ENCODE measurements around the gene OR2F1.
A peak's percentile ranks its signal among the peaks of the same experiment; 100 is the strongest.

OR2F1 gene

GRCh38 chr7:143954544-143954943 is at the start of gene OR2F1:
OR2F1 (plus strand) TSS chr7:143954844; CDS start chr7:143959971, 5,127 bp downstream.
- no peak for DNase-seq (ENCODE audit: extremely low read depth in 1 of 2, low read depth in 1 of 2)

DNA sequence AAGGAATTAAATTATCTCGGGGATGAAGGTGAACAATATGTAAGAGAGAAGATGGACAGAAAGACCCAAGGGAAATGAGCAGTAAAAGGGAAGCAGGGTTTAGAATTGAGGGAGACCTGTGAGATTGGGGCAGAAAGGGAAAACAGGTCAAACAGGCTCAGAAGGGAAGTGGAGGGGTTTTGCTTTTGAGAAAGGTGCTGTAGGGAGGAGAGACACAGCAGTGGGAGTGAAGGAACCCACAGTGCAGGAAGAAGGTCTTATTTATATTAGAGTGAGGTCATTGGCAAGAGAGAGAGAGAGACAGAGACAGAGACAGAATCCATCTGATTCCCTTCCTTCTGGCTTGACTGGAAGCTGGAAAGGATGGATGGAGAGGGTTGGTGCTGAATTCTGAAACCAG is 49.1 kb upstream of the OR2F1 start:
- no peak for DNase-seq (ENCODE audit: extremely low read depth in 1 of 2, low read depth in 1 of 2)

DNA sequence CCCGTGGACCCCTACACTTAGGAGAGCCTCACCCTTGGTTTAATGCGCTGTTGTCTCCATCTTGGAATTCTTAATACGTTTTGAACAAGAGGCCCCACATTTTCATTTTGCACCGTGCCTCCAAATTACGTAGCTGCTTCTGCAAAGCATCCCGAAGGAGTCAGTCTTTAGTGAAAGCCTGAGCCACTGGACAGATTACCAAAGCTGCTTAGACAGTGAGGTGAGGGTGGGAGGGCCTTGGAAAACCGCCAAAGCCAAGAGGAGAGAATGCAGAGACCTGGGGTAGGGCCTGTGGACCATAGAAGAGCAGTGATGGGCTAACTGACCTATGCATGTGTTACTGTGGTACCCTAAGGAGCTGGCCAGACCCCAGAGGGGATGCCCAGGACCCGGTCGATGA is 48.5 kb upstream of the OR2F1 start:
- DNase-seq (ENCODE audit: extremely low read depth in 1 of 2, low read depth in 1 of 2): no peak

GRCh38 chr7:143906895-143907294 is 47.7 kb upstream of the OR2F1 start:
- DNase-seq (ENCODE audit: extremely low read depth in 1 of 2, low read depth in 1 of 2): no peak

DNA sequence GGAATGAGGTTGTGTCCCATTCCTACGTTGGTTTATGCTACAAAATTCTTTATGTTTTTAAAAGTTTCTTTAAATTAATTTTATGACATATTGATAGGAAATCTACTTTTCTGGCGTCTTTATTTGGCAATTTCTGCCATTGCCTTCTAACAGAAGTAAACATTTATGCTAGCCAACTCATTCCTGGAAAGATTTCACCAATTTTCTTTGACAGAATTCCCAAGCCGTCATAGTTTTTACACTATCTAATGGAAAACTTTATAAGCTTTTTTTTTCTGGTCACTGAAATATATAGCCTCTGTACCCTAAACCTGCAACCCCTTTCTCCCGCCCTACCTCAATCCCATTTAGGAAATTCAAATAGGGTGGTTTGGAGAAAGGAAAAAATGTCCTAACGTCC is 46.5 kb upstream of the OR2F1 start:
- no peak for DNase-seq (ENCODE audit: extremely low read depth in 1 of 2, low read depth in 1 of 2)

DNA sequence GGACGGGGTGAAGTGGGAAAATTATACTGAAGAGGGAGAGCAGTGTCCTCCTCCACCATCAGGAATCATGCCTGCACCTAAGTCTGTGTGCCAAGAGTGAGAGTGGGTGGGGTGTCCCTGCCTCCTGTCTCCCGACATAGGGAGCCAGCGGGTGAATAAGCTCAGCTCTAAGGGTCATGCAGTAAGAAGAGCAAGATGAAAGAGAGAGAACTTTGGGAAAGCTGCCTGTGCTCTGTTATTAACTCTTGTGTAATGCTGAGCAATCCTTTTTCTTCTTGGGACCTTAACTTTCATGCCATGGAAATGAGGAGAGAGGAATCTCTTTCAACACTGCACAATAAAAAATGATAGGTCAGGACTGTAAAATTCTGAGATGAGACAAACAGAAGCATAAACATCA is 44.8 kb upstream of the OR2F1 start:
- no peak for DNase-seq (ENCODE audit: extremely low read depth in 1 of 2, low read depth in 1 of 2)

DNA sequence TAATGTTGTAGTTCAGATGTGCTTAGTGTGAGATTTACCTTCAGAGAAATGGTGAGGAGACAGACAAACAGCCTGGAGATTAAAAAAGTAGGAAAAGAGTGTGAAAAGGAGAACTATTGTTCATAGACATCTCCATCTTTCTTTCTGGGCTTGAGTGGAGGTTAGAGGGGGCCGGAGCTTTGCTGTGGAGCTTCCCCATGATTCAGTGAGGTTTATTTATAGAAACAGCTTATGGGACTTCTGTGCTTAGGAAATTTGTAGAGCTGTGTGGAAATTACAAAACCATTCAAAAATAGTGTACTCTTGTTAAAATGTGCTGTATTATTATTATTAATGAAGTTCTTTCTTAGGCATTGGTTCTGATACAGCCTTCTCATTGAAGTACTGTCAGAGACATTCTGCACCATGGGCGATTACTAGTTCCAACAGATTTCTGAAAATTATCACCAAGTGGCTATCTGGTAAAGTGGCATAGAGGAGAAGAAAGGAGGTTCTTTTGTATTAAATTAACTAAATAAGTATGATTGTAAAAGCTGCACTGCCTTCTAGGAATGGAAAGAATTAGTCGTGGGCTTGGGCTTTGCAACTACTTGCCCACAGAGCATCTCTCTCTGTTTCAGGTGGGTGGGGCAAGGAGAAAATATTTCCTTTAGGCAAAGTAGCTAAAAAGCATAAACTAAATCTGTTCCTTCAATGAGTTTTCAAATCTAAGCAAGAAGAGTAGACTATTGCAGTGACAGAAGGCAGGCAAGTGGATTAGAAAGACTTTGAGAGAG is 44.0 kb upstream of the OR2F1 start:
- no peak for DNase-seq (ENCODE audit: extremely low read depth in 1 of 2, low read depth in 1 of 2)

GRCh38 chr7:143913945-143914615 is 40.6 kb upstream of the OR2F1 start:
- DNase-seq (ENCODE audit: extremely low read depth in 1 of 2, low read depth in 1 of 2): no peak

GRCh38 chr7:143914938-143915652 is 39.5 kb upstream of the OR2F1 start:
- DNase-seq (ENCODE audit: extremely low read depth in 1 of 2, low read depth in 1 of 2): no peak

DNA sequence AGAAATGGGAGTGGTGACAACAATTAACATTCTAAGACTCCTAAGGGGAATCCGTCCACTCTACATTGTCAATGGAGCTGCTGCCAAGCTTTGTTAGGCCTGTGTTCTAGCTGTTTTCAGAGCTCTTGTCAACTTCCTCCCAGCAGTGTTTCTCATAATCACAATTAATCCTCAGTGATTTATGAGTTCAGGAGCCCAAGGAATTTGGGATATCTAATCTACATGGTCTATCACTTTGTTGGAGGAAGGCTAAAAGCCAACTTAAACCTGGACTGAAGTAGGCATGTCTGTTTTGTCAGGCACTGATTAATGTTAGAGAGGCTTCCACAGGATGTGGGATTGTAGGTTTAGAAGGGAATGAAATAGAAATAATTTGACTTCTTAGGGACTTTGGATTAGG is 29.8 kb upstream of the OR2F1 start:
- DNase-seq (ENCODE audit: extremely low read depth in 1 of 2, low read depth in 1 of 2): no peak

DNA sequence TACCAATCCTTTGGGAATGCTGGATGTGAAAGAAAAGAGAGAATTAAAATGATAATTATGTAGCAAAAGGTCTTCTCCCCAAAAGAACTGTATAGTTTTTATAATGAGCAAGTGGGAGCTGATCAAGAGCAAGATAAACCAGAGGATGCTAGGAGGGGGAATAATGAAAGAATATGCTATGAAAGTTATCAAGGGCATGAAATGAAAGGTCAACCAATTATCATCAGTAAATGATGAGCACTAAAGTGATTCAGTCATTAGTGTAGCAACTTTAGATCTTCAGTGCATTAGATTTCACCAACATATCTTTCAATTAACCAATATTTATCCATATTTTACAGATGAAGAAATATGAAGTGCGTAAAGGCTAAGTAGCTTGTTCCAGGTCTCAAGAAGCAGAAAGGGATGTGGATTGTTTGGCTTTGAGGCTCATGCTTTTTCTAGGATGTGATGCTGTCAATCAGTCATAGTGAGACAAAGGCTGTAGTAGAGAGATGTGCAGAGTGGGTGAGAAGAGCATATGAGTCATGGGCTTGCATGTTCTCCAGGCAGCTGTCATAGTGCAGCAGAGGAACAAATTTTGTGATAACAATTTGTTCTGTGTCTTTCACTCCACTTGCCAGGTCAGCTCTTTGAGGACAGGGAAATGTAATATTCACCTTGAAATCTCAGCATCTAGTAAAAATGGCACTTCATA is 25.3 kb upstream of the OR2F1 start:
- DNase-seq (ENCODE audit: extremely low read depth in 1 of 2, low read depth in 1 of 2): peak in 1 of 2 donors; percentile 8

DNA sequence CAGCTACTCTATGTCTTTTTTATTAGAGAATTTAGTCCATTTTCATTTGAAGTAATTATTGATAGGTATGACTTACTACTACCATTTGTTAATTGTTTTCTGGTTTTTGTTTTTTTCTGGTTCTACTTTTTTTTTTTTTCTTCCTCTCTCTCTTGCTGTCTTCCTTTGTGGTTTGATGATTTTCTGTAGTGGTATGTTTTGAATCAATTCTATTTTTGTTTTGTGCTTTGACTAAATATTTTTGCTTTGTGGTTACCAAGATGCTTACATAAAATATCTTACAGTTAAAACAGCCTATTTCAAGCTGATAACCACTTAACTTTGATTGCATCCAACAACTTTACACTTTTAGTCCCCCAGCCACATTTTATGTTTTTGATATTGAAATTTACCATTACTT is 22.9 kb upstream of the OR2F1 start:
- no peak for DNase-seq (ENCODE audit: extremely low read depth in 1 of 2, low read depth in 1 of 2)

DNA sequence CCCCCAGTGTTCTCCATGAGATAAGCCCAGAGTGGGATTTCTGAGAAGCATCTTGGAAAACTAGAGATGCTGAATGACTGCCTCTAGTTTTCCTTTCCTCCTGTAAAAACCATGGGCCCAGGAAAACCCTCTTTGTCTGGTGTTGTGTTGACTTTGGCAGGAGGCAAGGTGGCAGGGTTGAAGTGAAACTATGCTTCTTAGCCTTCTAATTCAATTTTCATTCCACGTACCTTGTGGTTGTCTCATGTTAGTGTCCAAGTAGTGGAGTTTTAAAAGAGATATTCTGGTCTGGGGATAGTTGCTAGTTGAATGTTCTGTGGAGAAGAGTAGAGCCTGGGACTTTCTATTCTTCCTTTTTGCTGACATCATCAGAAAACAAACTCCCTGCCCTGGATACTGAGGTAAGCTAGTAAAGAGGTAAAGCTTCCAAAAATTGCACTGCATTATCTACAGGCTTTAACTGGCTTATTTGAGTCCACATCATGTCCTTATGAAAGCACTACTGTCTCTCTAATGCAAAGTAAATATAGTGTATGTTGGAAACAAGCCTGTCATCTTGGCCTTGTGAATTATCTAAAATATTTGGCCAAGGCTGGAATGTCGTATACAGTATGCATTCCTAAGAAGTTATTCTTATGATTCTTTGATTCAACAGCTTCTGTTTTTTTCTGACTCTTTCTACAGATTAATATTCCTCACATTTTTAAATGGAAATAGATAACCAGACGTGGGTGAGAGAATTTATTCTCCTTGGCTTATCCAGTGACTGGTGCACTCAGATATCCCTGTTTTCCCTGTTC is 19.9 kb upstream of the OR2F1 start, which contains the start of gene OR2F2:
TSS of gene OR2F2 (plus strand) at position 708 of the 800 bp plus-strand sequence. CDS start at position 708, 0 bp downstream.
- no peak for DNase-seq (ENCODE audit: extremely low read depth in 1 of 2, low read depth in 1 of 2)

DNA sequence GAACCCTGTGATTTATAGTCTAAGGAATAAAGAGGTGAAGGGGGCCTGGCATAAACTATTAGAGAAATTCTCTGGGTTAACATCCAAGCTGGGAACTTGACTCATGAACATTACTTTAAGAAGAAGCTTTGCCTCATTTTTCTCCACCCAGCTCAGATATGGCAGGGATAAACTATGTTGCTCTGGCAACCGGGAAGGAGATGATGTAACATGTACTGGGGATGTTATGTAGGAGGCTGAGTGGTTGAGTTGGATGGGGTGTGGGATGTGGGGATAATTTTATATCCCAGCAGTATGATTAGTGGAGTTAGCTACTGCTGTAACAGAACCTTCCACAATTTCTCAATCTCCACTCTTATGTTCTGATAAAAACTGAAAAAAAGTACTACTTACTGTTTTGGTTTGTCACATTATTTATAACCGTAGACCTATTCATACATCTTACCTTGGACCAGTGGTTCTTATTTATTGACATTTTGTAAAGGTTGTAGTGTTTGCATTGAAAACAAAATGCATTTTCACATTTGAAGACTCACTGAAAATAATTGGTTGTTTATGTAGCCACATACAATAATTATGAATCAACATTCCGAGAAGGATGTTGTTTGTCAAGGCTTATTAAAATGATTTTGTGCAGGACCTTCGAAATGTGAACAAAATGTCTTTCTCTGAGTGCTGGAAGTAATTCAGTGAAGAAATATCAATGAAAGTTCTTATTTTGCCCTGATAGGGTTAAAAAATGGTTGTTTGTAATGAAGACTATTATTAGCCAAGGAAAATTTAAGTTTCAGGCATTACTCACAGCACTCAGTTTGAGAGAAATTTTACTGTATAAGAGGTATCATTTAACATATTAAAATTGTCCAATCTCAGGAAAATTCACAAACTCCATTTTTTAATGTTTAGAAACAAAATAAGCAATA is 18.3 kb upstream of the OR2F1 start:
- no peak for DNase-seq (ENCODE audit: extremely low read depth in 1 of 2, low read depth in 1 of 2)

- no peak for DNase-seq (ENCODE audit: extremely low read depth in 1 of 2, low read depth in 1 of 2)
Measured at GRCh38 chr7:143938379-143939243, 16.0 kb upstream of the OR2F1 start.

DNA sequence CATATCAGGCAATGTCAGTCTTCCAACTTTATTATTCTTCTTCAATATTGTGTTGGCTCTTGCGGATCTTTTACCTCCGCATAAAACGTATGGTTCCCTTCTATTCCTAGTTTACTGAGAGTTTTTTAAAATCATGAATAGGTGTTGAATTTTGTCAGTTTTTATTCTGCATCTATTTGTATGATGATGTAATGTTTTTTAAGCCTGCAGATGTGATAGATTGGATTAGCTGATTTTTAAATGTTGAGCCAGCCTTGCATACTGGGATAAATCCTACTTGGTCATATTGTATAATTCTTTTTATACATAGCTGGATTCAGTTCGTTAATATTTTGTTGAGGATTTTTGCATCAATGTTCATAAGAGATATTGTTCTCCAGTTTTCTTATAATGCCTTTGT is 9.2 kb upstream of the OR2F1 start:
- no peak for DNase-seq (ENCODE audit: extremely low read depth in 1 of 2, low read depth in 1 of 2)

- no peak for DNase-seq (ENCODE audit: extremely low read depth in 1 of 2, low read depth in 1 of 2)
Measured at GRCh38 chr7:143947111-143947510, 7.5 kb upstream of the OR2F1 start.

- no peak for DNase-seq (ENCODE audit: extremely low read depth in 1 of 2, low read depth in 1 of 2)
Measured at GRCh38 chr7:143948733-143949132, 5.9 kb upstream of the OR2F1 start.

Measured in stimulated activated CD8-positive, alpha-beta memory T cell treated with anti-CD3 and anti-CD28 coated beads, Interleukin-7, amount 100 ng/mL, for 48 hours (primary cell).